H9 (cell line): ENCODE data around the gene PHF10. TPM values are rescaled to one million over a fixed set of nuclear protein-coding genes. Genes with fewer than 3 reads are reported as not detected.

Source experiments
- DNase-seq: peaks from one replicate; pipeline ENCODE4 v3.0.0-alpha.2; 2017
- H2AFZ ChIP-seq: one replicate; pipeline ENCODE4 v1.6.1; 2013; ENCODE audit warnings: mild to moderate bottlenecking, low read length, control low read depth, moderate library complexity
- H2AK5ac ChIP-seq: 2 replicates; pipeline ENCODE4 v1.6.1; 2013; ENCODE audit warnings: low read length, control low read depth, mixed read lengths; ENCODE audit not compliant: insufficient read length
- H2BK120ac ChIP-seq: one replicate; pipeline ENCODE4 v1.6.1; 2013; ENCODE audit warnings: low read depth, mild to moderate bottlenecking, low read length, control low read depth, inconsistent platforms; ENCODE audit not compliant: poor library complexity, severe bottlenecking
- H2BK12ac ChIP-seq: 2 replicates; pipeline ENCODE4 v1.6.1; 2013; ENCODE audit warnings: low read length, control low read depth, mixed read lengths, low read depth; ENCODE audit not compliant: insufficient read length
- H2BK15ac ChIP-seq: 2 replicates; pipeline ENCODE4 v1.6.1; 2013; ENCODE audit warnings: low read depth, low read length, control low read depth
- H2BK20ac ChIP-seq: one replicate; pipeline ENCODE4 v1.6.1; 2013; ENCODE audit warnings: low read depth, mild to moderate bottlenecking, low read length, control low read depth, inconsistent platforms; ENCODE audit not compliant: poor library complexity, severe bottlenecking
- H2BK5ac ChIP-seq: 2 replicates; pipeline ENCODE4 v1.6.1; 2013; ENCODE audit warnings: low read length, control low read depth, mixed read lengths; ENCODE audit not compliant: insufficient read length
- H3K14ac ChIP-seq: 2 replicates; pipeline ENCODE4 v1.6.1; 2013; ENCODE audit warnings: low read length, control low read depth; ENCODE audit not compliant: insufficient read depth
- H3K18ac ChIP-seq: 2 replicates; pipeline ENCODE4 v1.6.1; 2013; ENCODE audit warnings: low read depth, mild to moderate bottlenecking, mixed read lengths, low read length, control low read depth; ENCODE audit not compliant: insufficient read length
- H3K23ac ChIP-seq: 2 replicates; pipeline ENCODE4 v1.6.1; 2013; ENCODE audit warnings: low read length, control low read depth, mixed read lengths, low read depth; ENCODE audit not compliant: insufficient read length
- H3K23me2 ChIP-seq: 2 replicates; pipeline ENCODE4 v1.6.1; 2013; ENCODE audit warnings: low read depth, mild to moderate bottlenecking, mixed read lengths, low read length, control low read depth; ENCODE audit not compliant: insufficient read length, poor library complexity, severe bottlenecking
- H3K27ac ChIP-seq: 2 replicates; pipeline ENCODE4 v1.5.1; 2013; ENCODE audit warnings: low read length, control low read depth, mixed read lengths, low read depth; ENCODE audit not compliant: insufficient read length
- H3K27me3 ChIP-seq: 2 replicates; pipeline ENCODE4 v1.6.1; 2013; ENCODE audit warnings: low read length, control low read depth, inconsistent platforms; ENCODE audit not compliant: insufficient read depth
- H3K4ac ChIP-seq: 2 replicates; pipeline ENCODE4 v1.6.1; 2013; ENCODE audit warnings: low read depth, mild to moderate bottlenecking, control low read depth, inconsistent platforms, low read length, moderate library complexity
- H3K4me1 ChIP-seq: 2 replicates; pipeline ENCODE4 v1.6.1; 2013; ENCODE audit warnings: low read length, control low read depth, inconsistent platforms; ENCODE audit not compliant: insufficient read depth
- H3K4me2 ChIP-seq: 2 replicates; pipeline ENCODE4 v1.6.1; 2013; ENCODE audit warnings: low read length, control low read depth, mixed read lengths; ENCODE audit not compliant: insufficient read length, insufficient read depth
- H3K56ac ChIP-seq: 2 replicates; pipeline ENCODE4 v1.6.1; 2013; ENCODE audit warnings: low read depth, mild to moderate bottlenecking, mixed read lengths, low read length, control low read depth; ENCODE audit not compliant: insufficient read length
- H3K79me1 ChIP-seq: 2 replicates; pipeline ENCODE4 v1.6.1; 2013; ENCODE audit warnings: low read depth, mild to moderate bottlenecking, moderate library complexity, low read length, control low read depth, inconsistent platforms; ENCODE audit not compliant: insufficient read depth, poor library complexity, severe bottlenecking
- H3K79me2 ChIP-seq: 2 replicates; pipeline ENCODE4 v1.6.1; 2013; ENCODE audit warnings: low read length, control low read depth, inconsistent platforms; ENCODE audit not compliant: insufficient read depth
- H3K9ac ChIP-seq: 2 replicates; pipeline ENCODE4 v1.6.1; 2013; ENCODE audit warnings: low read length, control low read depth, mixed read lengths; ENCODE audit not compliant: insufficient read length; ENCODE audit errors: extremely low read depth
- H3K9me3 ChIP-seq: one replicate; pipeline ENCODE4 v1.6.1; 2013; ENCODE audit warnings: low read depth, low read length, inconsistent platforms; ENCODE audit not compliant: control insufficient read depth
- H3T11ph ChIP-seq: one replicate; pipeline ENCODE4 v1.6.1; 2013; ENCODE audit warnings: mild to moderate bottlenecking, low read length, control low read depth, inconsistent platforms
- H4K20me1 ChIP-seq: one replicate; pipeline ENCODE4 v1.6.1; 2013; ENCODE audit not compliant: control insufficient read depth, insufficient read length, insufficient read depth
- H4K5ac ChIP-seq: 2 replicates; pipeline ENCODE4 v1.6.1; 2013; ENCODE audit warnings: low read depth, mild to moderate bottlenecking, mixed read lengths, low read length, control low read depth; ENCODE audit not compliant: insufficient read length
- H4K8ac ChIP-seq: replicated peaks from 2 replicates; pipeline ENCODE4 v1.6.1; 2013; ENCODE audit warnings: low read length, control low read depth, mixed read lengths, low read depth; ENCODE audit not compliant: insufficient read length
- H4K91ac ChIP-seq: 2 replicates; pipeline ENCODE4 v1.6.1; 2013; ENCODE audit warnings: low read depth, mild to moderate bottlenecking, moderate library complexity, mixed read lengths, low read length, control low read depth; ENCODE audit not compliant: insufficient read length
- H3K27ac Mint-ChIP-seq, 3 experiments: 2 replicates in 2 of 3; 3 replicates in 1 of 3; pipeline ENCODE4 v1.8.0; 2020 to 2021; ENCODE audit warnings: mixed read lengths in 3 of 3, mild to moderate bottlenecking in 1 of 3, moderate library complexity in 1 of 3
- H3K27me3 Mint-ChIP-seq: 2 replicates; pipeline ENCODE4 v1.8.0; 2021; ENCODE audit warnings: low read depth, mild to moderate bottlenecking, moderate library complexity, mixed read lengths
- H3K36me3 Mint-ChIP-seq, 3 experiments: 2 replicates in 2 of 3; 3 replicates in 1 of 3; pipeline ENCODE4 v1.8.0; 2020 to 2021; ENCODE audit warnings: low read depth in 3 of 3, mixed read lengths in 3 of 3; ENCODE audit not compliant: insufficient read depth in 1 of 3
- H3K4me1 Mint-ChIP-seq, 2 experiments: 2 replicates each; pipeline ENCODE4 v1.8.0; 2020; ENCODE audit warnings: mixed read lengths in 2 of 2
- H3K4me3 Mint-ChIP-seq, 2 experiments: 2 replicates in 1 of 2; 3 replicates in 1 of 2; pipeline ENCODE4 v1.8.0; 2020 to 2021; ENCODE audit warnings: mild to moderate bottlenecking in 2 of 2, mixed read lengths in 2 of 2, moderate library complexity in 1 of 2
- H3K9me3 Mint-ChIP-seq, 2 experiments: 2 replicates in 1 of 2; 3 replicates in 1 of 2; pipeline ENCODE4 v1.8.0; 2020; ENCODE audit warnings: mild to moderate bottlenecking in 2 of 2, mixed read lengths in 2 of 2, moderate library complexity in 1 of 2
- WGBS: extraction: QIAGEN DNeasy Blood & Tissue Kit; methylation state at CpG from one replicate; pipeline ENCODE4 v1.1.7; 2013; ENCODE audit warnings: missing lambda C conversion rate, low lambda C conversion rate, mixed read lengths; ENCODE audit not compliant: insufficient read length; ENCODE audit errors: extremely low coverage; 5-methylcytosine and 5-hydroxymethylcytosine counted together
- total RNA-seq: library from RNA; stranded (reverse); gene quantifications from 2 replicates; pipeline ENCODE4 v1.2.1, GENCODE V29; 2021
- TF ChIP-seq, protein P1 (sequence below): fragments of 200-600 bp; sonication (generic); conservative IDR thresholded peaks from 3 replicates; pipeline ENCODE4 v1.8.0; 2021; ENCODE audit warnings: antibody characterized with exemption, mild to moderate bottlenecking

The PHF10 gene
- total RNA-seq, 1 experiment from 2014 or later: 59.0 TPM

DNA sequence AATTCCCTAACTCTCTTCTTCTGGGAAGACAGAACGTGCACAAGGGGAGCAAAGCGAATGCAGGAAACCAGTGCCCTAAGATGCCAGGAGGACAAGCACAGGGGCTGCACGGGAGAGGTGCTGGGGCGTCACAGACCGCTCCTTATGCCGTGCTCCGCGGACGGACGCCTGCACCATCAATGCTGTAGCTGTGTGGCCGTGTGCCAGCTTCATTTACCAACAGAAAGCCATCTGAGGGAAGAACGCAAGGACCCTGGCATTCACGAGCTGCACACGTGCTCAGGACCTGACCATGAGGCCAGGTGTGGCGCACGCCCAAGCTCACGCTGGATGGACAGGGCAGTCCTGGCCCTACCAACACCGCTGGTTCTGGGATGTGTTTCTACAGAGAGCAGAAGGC, 57.9 kb downstream of the PHF10 start:
- Mint-ChIP-seq H3K4me1 (peaks cover 10 to 11% of the 10 kb centered on the region in 2 experiments), H3K36me3 (peaks cover 42 to 86% (median 65%) of the 10 kb centered on the region in 3 experiments), H3K27me3 (no peaks in the 10 kb centered on the region), H3K9me3 (no peaks in the 10 kb centered on the region; a peak in 2 of 5 replicates), H3K4me3 (no peak overlapping the region), H3K27ac (no peak overlapping the region; a peak in 1 of 7 replicates)
- H4K5ac ChIP-seq: no peak overlapping the region
- H3K23ac ChIP-seq: no peak overlapping the region
- no peaks in the 10 kb centered on the region for H3K23me2 ChIP-seq
- H2AK5ac ChIP-seq: no peak overlapping the region
- H3K79me1 ChIP-seq: no peaks in the 10 kb centered on the region
- H3K27me3 ChIP-seq: no peaks in the 10 kb centered on the region
- H2AFZ ChIP-seq: no peak overlapping the region
- WGBS: no CpG with 5 or more reads among the region's 18 CpGs
- no peak for DNase-seq
- no peak overlapping the region for H3K14ac ChIP-seq
- H4K20me1 ChIP-seq: no peaks in the 10 kb centered on the region
- no peak overlapping the region for H3T11ph ChIP-seq
- TF ChIP-seq, protein P1, sequence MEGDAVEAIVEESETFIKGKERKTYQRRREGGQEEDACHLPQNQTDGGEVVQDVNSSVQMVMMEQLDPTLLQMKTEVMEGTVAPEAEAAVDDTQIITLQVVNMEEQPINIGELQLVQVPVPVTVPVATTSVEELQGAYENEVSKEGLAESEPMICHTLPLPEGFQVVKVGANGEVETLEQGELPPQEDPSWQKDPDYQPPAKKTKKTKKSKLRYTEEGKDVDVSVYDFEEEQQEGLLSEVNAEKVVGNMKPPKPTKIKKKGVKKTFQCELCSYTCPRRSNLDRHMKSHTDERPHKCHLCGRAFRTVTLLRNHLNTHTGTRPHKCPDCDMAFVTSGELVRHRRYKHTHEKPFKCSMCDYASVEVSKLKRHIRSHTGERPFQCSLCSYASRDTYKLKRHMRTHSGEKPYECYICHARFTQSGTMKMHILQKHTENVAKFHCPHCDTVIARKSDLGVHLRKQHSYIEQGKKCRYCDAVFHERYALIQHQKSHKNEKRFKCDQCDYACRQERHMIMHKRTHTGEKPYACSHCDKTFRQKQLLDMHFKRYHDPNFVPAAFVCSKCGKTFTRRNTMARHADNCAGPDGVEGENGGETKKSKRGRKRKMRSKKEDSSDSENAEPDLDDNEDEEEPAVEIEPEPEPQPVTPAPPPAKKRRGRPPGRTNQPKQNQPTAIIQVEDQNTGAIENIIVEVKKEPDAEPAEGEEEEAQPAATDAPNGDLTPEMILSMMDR: no peak
- H2BK20ac ChIP-seq: no peak overlapping the region
- no peaks in the 10 kb centered on the region for H3K4me1 ChIP-seq
- H4K8ac ChIP-seq: no peak overlapping the region
- H3K27ac ChIP-seq: no peak overlapping the region
- no peak overlapping the region for H3K4me2 ChIP-seq
- H3K56ac ChIP-seq: no peak overlapping the region
- no peak overlapping the region for H2BK15ac ChIP-seq
- no peak overlapping the region for H2BK5ac ChIP-seq
- no peak overlapping the region for H3K18ac ChIP-seq
- H3K4ac ChIP-seq: no peak overlapping the region
- no peaks in the 10 kb centered on the region for H3K79me2 ChIP-seq
- no peak overlapping the region for H2BK120ac ChIP-seq
- H4K91ac ChIP-seq: no peak overlapping the region
- H3K9ac ChIP-seq: no peak overlapping the region
- H2BK12ac ChIP-seq: no peak overlapping the region
- H3K9me3 ChIP-seq: no peaks in the 10 kb centered on the region
